RWPE2 (cell line): ENCODE results near the gene IL20RA.

ENCODE experiments used
- ATAC-seq: fragments of 200-7000 bp; cut with Tn5 transposase; 3 replicates; pipeline ENCODE4 v1.9.1; 2021; ENCODE audit warnings: low read depth
- DNase-seq: peaks from one replicate; pipeline ENCODE4 v3.0.0-alpha.2; 2020; ENCODE audit warnings: low spot score
- H3K27ac ChIP-seq: fragments of 450-650 bp; 2 replicates; pipeline ENCODE4 v1.5.1; 2017; ENCODE audit warnings: mild to moderate bottlenecking; ENCODE audit not compliant: poor library complexity, severe bottlenecking
- H3K27me3 ChIP-seq: fragments of 250-450 bp; sonication (Bioruptor Pico); 2 replicates; pipeline ENCODE4 v1.5.1; 2021; ENCODE audit warnings: mild to moderate bottlenecking, moderate library complexity; ENCODE audit not compliant: insufficient read depth, poor library complexity, severe bottlenecking
- H3K36me3 ChIP-seq: fragments of 250-450 bp; sonication (Bioruptor Pico); 2 replicates; pipeline ENCODE4 v1.5.1; 2020; ENCODE audit warnings: low read depth, mild to moderate bottlenecking, moderate library complexity
- H3K4me1 ChIP-seq: fragments of 250-450 bp; sonication (Bioruptor Pico); 2 replicates; pipeline ENCODE4 v1.5.1; 2021; ENCODE audit warnings: mild to moderate bottlenecking, moderate library complexity; ENCODE audit not compliant: insufficient read depth, poor library complexity, severe bottlenecking
- H3K4me3 ChIP-seq: fragments of 250-450 bp; sonication (Bioruptor Pico); 2 replicates; pipeline ENCODE4 v1.5.1; 2021; ENCODE audit warnings: mild to moderate bottlenecking, moderate library complexity; ENCODE audit not compliant: severe bottlenecking
- H3K9me3 ChIP-seq: fragments of 250-450 bp; sonication (Bioruptor Pico); 2 replicates; pipeline ENCODE4 v1.5.1; 2021; ENCODE audit warnings: mild to moderate bottlenecking, moderate library complexity; ENCODE audit not compliant: severe bottlenecking
- TF ChIP-seq, protein P1 (sequence below): fragments of 450-650 bp; IDR thresholded peaks from one replicate; pipeline ENCODE4 v1.5.1; 2017; ENCODE audit warnings: mild to moderate bottlenecking, moderate library complexity; ENCODE audit not compliant: poor library complexity, severe bottlenecking

Gene IL20RA

DNA sequence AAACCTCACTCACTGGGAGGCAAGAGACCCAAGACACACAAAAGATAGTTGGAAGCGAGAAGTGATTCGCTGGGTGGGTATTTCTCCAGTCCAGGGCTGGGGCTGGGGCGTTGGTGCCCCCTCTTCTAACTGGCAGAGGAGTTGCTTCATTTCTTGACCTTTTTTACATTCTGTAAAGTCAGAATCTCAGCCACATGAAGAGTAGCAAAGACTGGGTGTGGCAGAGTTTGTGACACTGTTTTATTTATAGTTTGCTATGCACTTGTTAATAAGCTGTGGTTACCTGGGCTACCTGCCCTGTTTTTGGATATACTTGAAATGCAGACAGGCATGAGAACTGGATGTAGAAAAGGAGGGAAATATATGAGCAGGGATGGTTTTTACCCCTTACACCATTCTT lies 42.3 kb downstream of the IL20RA start:
- TF ChIP-seq, protein P1, sequence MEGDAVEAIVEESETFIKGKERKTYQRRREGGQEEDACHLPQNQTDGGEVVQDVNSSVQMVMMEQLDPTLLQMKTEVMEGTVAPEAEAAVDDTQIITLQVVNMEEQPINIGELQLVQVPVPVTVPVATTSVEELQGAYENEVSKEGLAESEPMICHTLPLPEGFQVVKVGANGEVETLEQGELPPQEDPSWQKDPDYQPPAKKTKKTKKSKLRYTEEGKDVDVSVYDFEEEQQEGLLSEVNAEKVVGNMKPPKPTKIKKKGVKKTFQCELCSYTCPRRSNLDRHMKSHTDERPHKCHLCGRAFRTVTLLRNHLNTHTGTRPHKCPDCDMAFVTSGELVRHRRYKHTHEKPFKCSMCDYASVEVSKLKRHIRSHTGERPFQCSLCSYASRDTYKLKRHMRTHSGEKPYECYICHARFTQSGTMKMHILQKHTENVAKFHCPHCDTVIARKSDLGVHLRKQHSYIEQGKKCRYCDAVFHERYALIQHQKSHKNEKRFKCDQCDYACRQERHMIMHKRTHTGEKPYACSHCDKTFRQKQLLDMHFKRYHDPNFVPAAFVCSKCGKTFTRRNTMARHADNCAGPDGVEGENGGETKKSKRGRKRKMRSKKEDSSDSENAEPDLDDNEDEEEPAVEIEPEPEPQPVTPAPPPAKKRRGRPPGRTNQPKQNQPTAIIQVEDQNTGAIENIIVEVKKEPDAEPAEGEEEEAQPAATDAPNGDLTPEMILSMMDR, result no peak
- Histone ChIP-seq H3K27ac (no peak overlapping the region), H3K27me3 (no peaks in the 10 kb centered on the region), H3K4me3 (no peak overlapping the region), H3K4me1 (peaks cover 21% of the 10 kb centered on the region), H3K9me3 (no peaks in the 10 kb centered on the region), H3K36me3 (no peaks in the 10 kb centered on the region)
- DNase-seq (no peak), ATAC-seq (no peak)

DNA sequence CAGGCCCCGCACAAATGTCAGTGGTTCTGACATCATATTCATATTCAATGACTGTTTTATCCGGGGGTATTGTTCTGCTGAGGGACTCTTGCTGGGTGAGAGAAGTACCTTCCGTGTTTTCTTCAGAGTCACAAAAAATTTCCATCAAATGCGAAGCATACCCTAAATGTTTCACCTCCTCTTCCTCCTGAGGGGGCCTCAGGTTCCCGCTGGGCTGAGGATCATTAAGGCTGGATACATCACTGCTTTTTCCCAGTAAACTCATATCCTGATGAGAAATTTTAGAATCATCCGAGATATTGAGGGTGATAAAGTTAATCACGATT lies 42.8 kb downstream of the IL20RA start:
- Histone ChIP-seq H3K4me1 (peaks cover 21% of the 10 kb centered on the region), H3K36me3 (no peaks in the 10 kb centered on the region), H3K27me3 (no peaks in the 10 kb centered on the region), H3K27ac (peak overlapping the region; percentile 42), H3K9me3 (no peaks in the 10 kb centered on the region), H3K4me3 (no peak overlapping the region)
- no peak for ATAC-seq
- TF ChIP-seq, protein P1, result no peak
- DNase-seq, result no peak

GRCh38 chr6:137001299-137001976 lies 43.3 kb downstream of the IL20RA start:
- Histone ChIP-seq H3K27me3 (no peaks in the 10 kb centered on the region), H3K27ac (peak overlapping the region; percentile 42), H3K36me3 (no peaks in the 10 kb centered on the region), H3K4me1 (peaks cover 21% of the 10 kb centered on the region), H3K4me3 (no peak overlapping the region), H3K9me3 (no peaks in the 10 kb centered on the region)
- no peak for DNase-seq
- TF ChIP-seq, protein P1, result no peak
- peak; percentile 90 for ATAC-seq

DNA sequence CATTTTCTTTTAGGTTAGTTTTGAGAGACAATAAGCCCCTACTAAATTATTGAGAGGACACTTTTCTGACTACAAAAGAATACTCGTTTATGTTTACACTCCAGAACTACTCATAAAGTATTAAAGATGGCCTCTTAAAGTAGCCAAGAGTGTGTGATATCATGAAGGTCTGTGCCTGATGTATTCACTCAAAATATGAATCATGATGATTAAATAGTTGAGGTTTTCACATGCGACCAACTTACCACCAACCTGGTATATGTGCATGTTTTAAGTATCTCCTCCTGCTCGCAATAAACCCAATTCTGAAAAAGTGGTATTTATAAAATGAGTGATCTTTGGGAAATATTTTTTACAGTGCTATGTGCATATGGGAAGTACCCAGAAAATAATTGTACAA lies 43.9 kb downstream of the IL20RA start:
- ATAC-seq (peak; percentile 96), DNase-seq (no peak)
- Histone ChIP-seq H3K4me3 (no peak overlapping the region), H3K27ac (peak overlapping the region; percentile 42), H3K27me3 (no peaks in the 10 kb centered on the region), H3K4me1 (peaks cover 21% of the 10 kb centered on the region), H3K36me3 (no peaks in the 10 kb centered on the region), H3K9me3 (no peaks in the 10 kb centered on the region)
- TF ChIP-seq, protein P1, result no peak

- Histone ChIP-seq H3K4me1 (peaks cover 6% of the 10 kb centered on the region), H3K27me3 (no peaks in the 10 kb centered on the region), H3K27ac (no peak overlapping the region), H3K9me3 (no peaks in the 10 kb centered on the region), H3K4me3 (no peak overlapping the region), H3K36me3 (no peaks in the 10 kb centered on the region)
- DNase-seq (no peak), ATAC-seq (no peak)
- TF ChIP-seq, protein P1, result no peak
These were observed 49.2 kb downstream of the IL20RA start for GRCh38 chr6:136995521-136995920.
